NCI-H510A treated with DMSO at 0.1 percent for 48 hours (cell line): ENCODE results near the gene LAMA3.

Experiments
- DNase-seq: peaks from one replicate; lab custom pipeline; 2025; lab: John Stamatoyannopoulos, UW

LAMA3 gene

GRCh38 chr18:24003903-24004640, 314.8 kb downstream of the LAMA3 start:
- DNase-seq: no peak
